Osteoblast (primary cell): ENCODE results near the gene GDAP1L1. TPM values are rescaled to one million over a fixed set of nuclear protein-coding genes. Genes with fewer than 3 reads are reported as not detected.

Experiments used
- DNase-seq: peaks from one replicate; pipeline ENCODE4 v3.0.0; 2011; ENCODE audit warnings: low spot score, mixed read lengths; ENCODE audit not compliant: insufficient read length; ENCODE audit errors: missing footprints
- H2AFZ ChIP-seq: 2 replicates; pipeline ENCODE4 v1.6.0; 2011; ENCODE audit warnings: mild to moderate bottlenecking, low read length
- H3K27ac ChIP-seq: 2 replicates; pipeline ENCODE4 v1.5.1; 2011; ENCODE audit warnings: mild to moderate bottlenecking, low read depth, low read length, moderate library complexity
- H3K27me3 ChIP-seq: 2 replicates; pipeline ENCODE4 v1.6.0; 2012; ENCODE audit warnings: mild to moderate bottlenecking, control low read depth, inconsistent platforms, low read length, moderate library complexity; ENCODE audit not compliant: insufficient read depth
- H3K36me3 ChIP-seq: 2 replicates; pipeline ENCODE4 v1.5.1; 2011; ENCODE audit warnings: mild to moderate bottlenecking, low read length, control low read depth, moderate library complexity; ENCODE audit not compliant: insufficient read depth
- H3K4me1 ChIP-seq: 2 replicates; pipeline ENCODE4 v1.5.1; 2011; ENCODE audit warnings: mild to moderate bottlenecking, low read length, control low read depth, moderate library complexity; ENCODE audit not compliant: insufficient read depth
- H3K4me2 ChIP-seq: 2 replicates; pipeline ENCODE4 v1.6.0; 2011; ENCODE audit warnings: mild to moderate bottlenecking, low read length; ENCODE audit not compliant: insufficient read depth
- H3K4me3 ChIP-seq: fragments of 200-600 bp; sonication (generic); 3 replicates; pipeline ENCODE4 v1.5.1; 2012; ENCODE audit warnings: mild to moderate bottlenecking, low read length, inconsistent platforms; ENCODE audit not compliant: insufficient read depth
- H3K79me2 ChIP-seq: 2 replicates; pipeline ENCODE4 v1.6.0; 2012; ENCODE audit warnings: mild to moderate bottlenecking, low read length, control low read depth, inconsistent platforms; ENCODE audit not compliant: insufficient read depth
- H3K9me3 ChIP-seq: 2 replicates; pipeline ENCODE4 v1.5.1; 2011; ENCODE audit warnings: low read depth, low read length, control low read depth
- H4K20me1 ChIP-seq: 2 replicates; pipeline ENCODE4 v1.6.0; 2012; ENCODE audit warnings: mild to moderate bottlenecking, low read length, control low read depth; ENCODE audit not compliant: insufficient read depth
- CTCF ChIP-seq: IDR thresholded peaks from 2 replicates; pipeline ENCODE4 v1.5.1; 2011; ENCODE audit warnings: mild to moderate bottlenecking, low read depth, low read length, moderate library complexity; ENCODE audit errors: extremely low read depth
- total RNA-seq: library from RNA; depleted of rRNA; stranded (reverse); fragments of >200 nt; gene quantifications from 2 replicates; pipeline ENCODE4 v1.2.3, GENCODE V29; 2012

GDAP1L1 gene
- total RNA-seq, 1 donor, result 0.72 TPM

GRCh38 chr20:44245977-44246376 lies 1.1 kb upstream of the GDAP1L1 start:
- Histone ChIP-seq H3K79me2 (no peaks in the 10 kb centered on the region), H4K20me1 (peaks cover 25% of the 10 kb centered on the region), H2AFZ (no peak overlapping the region), H3K36me3 (no peaks in the 10 kb centered on the region), H3K4me3 (no peak overlapping the region), H3K4me2 (no peak overlapping the region), H3K9me3 (no peaks in the 10 kb centered on the region), H3K27me3 (peaks cover 15% of the 10 kb centered on the region), H3K27ac (no peak overlapping the region), H3K4me1 (no peaks in the 10 kb centered on the region)
- TF ChIP-seq CTCF, result no peak
- no peak for DNase-seq

GRCh38 chr20:44247586-44248409 lies 690 bp downstream of the GDAP1L1 start:
- no peaks in the 10 kb centered on the region for H3K79me2 ChIP-seq
- peak; percentile 85 for DNase-seq
- H3K4me3 ChIP-seq, result no peak overlapping the region
- H3K27ac ChIP-seq, result no peak overlapping the region
- no peak overlapping the region for H3K4me2 ChIP-seq
- H3K36me3 ChIP-seq, result no peaks in the 10 kb centered on the region
- peaks cover 25% of the 10 kb centered on the region for H4K20me1 ChIP-seq
- peaks cover 15% of the 10 kb centered on the region for H3K27me3 ChIP-seq
- no peaks in the 10 kb centered on the region for H3K9me3 ChIP-seq
- H3K4me1 ChIP-seq, result no peaks in the 10 kb centered on the region
- TF ChIP-seq CTCF, result peak; percentile 44
- H2AFZ ChIP-seq, result no peak overlapping the region

GRCh38 chr20:44248410-44248759 lies 1.3 kb downstream of the GDAP1L1 start:
- Histone ChIP-seq H3K4me3 (no peak overlapping the region), H3K79me2 (no peaks in the 10 kb centered on the region), H3K4me2 (no peak overlapping the region), H2AFZ (no peak overlapping the region), H3K27me3 (peaks cover 15% of the 10 kb centered on the region), H3K9me3 (no peaks in the 10 kb centered on the region), H3K27ac (no peak overlapping the region), H3K36me3 (no peaks in the 10 kb centered on the region), H4K20me1 (peaks cover 26% of the 10 kb centered on the region), H3K4me1 (no peaks in the 10 kb centered on the region)
- no peak for TF ChIP-seq CTCF
- no peak for DNase-seq

GRCh38 chr20:44251284-44251683 lies 4.2 kb downstream of the GDAP1L1 start:
- H4K20me1 ChIP-seq, result peaks cover 25% of the 10 kb centered on the region
- TF ChIP-seq CTCF, result no peak
- H3K4me2 ChIP-seq, result no peak overlapping the region
- DNase-seq, result peak; percentile 52
- H3K27me3 ChIP-seq, result peaks cover 15% of the 10 kb centered on the region
- H3K4me1 ChIP-seq, result no peaks in the 10 kb centered on the region
- H3K9me3 ChIP-seq, result no peaks in the 10 kb centered on the region
- H3K79me2 ChIP-seq, result no peaks in the 10 kb centered on the region
- no peak overlapping the region for H3K4me3 ChIP-seq
- H3K27ac ChIP-seq, result no peak overlapping the region
- no peak overlapping the region for H2AFZ ChIP-seq
- no peaks in the 10 kb centered on the region for H3K36me3 ChIP-seq
